ENCODE data around the gene RGS19.

Gene RGS19

DNA sequence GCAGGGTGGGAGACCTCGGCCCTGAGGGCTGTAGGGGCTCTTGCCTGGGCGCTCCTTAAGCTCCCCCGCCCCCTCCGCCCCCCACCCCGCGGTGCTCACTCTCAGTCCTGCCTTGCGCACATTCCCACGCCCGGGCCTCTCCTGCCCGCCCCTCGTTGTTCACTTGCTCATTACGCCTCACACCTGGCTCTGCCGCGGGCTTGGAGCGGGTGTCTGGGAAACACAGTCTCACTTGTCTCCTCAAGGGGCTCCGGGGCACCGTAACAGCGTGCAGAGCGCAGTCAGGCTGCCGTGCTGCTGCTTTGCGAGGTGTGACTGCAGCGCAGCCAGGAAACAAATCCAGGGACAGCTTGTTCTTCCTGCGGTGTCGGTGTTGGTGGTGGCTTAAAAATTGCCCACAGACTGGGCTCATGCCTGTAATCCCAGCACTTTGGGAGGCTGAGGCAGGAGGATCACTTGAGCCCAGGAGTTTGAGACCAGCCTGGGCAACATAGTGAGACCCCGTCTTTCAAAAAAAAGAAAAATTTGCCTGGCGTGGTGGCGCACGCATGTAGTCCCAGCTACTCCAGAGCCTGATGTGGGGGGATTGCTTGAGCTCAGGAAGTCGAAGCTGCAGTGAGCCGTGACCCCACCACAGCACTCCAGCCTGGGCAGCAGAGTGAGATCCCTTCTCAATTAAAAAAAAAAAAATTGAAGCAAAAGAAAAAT is 23.5 kb upstream of the RGS19 start:
- no peak for TF ChIP-seq BHLHE40 (IDR thresholded peaks at IDR 0.05; ENCODE audit: borderline replicate concordance)
- no peak for TF ChIP-seq FOXK2 (IDR thresholded peaks at IDR 0.05)
- TF ChIP-seq L3MBTL2 (conservative IDR thresholded peaks at IDR 0.05) = peak; percentile 36; the same call in 1 of the 2 replicates
- TF ChIP-seq ZNF384 (IDR thresholded peaks at IDR 0.05) = 0 out of 2 replicates have a peak, but pooled peaks have one; percentile 24
- TF ChIP-seq FOXM1 (IDR thresholded peaks at IDR 0.05; ENCODE audit: borderline replicate concordance) = no peak
- DNase-seq (ENCODE audit: extremely low spot score) = peak; percentile 48
- CTCF ChIA-PET = interaction anchor here (0.6 to 1.4 kb wide), 4 partner anchors 9 to 125 kb away, joined by 3 read pairs; partner anchors contain the start of gene LKAAEAR1
- POLR2A ChIA-PET = no interaction called here

DNA sequence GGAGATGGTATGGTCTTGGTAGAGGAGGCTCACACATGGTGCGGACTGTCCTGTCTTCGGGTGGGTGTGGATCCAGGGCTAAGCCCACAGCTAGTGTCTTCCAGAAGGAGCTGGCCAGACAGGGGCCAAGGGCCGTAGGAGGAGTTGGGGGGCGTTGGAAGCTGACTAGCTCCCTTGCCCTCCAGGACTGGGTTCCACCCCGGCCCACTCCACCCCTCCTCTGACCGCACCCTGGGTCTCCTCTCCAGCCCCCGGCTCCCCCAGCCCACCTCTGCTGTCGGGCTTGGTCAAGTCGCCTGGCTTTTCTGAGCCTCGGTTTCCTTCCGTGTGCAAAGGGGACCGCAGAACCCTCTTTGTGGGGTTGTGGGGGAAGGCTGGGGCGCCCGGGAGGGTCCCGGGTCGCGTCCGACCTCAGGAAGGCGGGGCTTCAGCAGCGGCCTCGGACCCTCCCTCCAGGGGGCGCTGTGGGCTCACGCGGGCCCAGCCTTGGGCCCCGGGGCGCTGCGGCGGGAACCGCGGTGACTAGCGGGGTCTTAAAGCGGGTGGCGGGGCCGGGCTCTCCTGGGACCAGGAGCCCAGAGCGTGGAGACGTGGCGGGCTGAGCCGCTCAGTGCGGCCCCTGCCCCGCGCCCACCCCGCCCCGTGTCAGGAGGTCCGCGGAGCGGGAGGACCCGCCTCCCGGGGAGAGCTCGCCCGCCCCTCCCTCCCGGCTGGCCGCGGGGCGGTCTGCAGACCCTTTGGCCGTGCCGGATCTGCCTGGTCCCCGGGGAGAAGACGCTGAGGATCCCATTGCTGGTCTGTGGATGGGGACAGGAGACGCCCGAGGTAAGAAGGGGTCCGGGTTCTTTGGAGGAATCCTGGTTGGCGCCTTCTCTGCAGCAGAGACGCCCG is 22.7 kb upstream of the RGS19 start:
- CTCF ChIA-PET = interaction anchor here (0.6 to 1.4 kb wide), 4 partner anchors 9 to 126 kb away, joined by 3 read pairs; partner anchors contain the start of gene LKAAEAR1
- DNase-seq (ENCODE audit: extremely low spot score) = peak; percentile 92
- TF ChIP-seq L3MBTL2 (conservative IDR thresholded peaks at IDR 0.05) (no peak), ELF4 (IDR thresholded peaks at IDR 0.05) (no peak), NFRKB (IDR thresholded peaks at IDR 0.05) (no peak), LEF1 (IDR thresholded peaks at IDR 0.05; ENCODE audit: borderline replicate concordance) (no peak), TARDBP (IDR thresholded peaks at IDR 0.05) (no peak), ZNF384 (IDR thresholded peaks at IDR 0.05) (no peak), FOXM1 (IDR thresholded peaks at IDR 0.05; ENCODE audit: borderline replicate concordance) (no peak), BHLHE40 (IDR thresholded peaks at IDR 0.05; ENCODE audit: borderline replicate concordance) (no peak), FOXK2 (IDR thresholded peaks at IDR 0.05) (no peak), FOXA1 (IDR thresholded peaks at IDR 0.05) (no peak)
- TF ChIP-seq, protein P1, sequence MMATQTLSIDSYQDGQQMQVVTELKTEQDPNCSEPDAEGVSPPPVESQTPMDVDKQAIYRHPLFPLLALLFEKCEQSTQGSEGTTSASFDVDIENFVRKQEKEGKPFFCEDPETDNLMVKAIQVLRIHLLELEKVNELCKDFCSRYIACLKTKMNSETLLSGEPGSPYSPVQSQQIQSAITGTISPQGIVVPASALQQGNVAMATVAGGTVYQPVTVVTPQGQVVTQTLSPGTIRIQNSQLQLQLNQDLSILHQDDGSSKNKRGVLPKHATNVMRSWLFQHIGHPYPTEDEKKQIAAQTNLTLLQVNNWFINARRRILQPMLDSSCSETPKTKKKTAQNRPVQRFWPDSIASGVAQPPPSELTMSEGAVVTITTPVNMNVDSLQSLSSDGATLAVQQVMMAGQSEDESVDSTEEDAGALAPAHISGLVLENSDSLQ (IDR thresholded peaks at IDR 0.05) = no peak
- POLR2A ChIA-PET = interaction anchor here (0.6 kb wide), 1 partner anchor 40 kb away, joined by 3 read pairs; no protein-coding TSS in a partner anchor

DNA sequence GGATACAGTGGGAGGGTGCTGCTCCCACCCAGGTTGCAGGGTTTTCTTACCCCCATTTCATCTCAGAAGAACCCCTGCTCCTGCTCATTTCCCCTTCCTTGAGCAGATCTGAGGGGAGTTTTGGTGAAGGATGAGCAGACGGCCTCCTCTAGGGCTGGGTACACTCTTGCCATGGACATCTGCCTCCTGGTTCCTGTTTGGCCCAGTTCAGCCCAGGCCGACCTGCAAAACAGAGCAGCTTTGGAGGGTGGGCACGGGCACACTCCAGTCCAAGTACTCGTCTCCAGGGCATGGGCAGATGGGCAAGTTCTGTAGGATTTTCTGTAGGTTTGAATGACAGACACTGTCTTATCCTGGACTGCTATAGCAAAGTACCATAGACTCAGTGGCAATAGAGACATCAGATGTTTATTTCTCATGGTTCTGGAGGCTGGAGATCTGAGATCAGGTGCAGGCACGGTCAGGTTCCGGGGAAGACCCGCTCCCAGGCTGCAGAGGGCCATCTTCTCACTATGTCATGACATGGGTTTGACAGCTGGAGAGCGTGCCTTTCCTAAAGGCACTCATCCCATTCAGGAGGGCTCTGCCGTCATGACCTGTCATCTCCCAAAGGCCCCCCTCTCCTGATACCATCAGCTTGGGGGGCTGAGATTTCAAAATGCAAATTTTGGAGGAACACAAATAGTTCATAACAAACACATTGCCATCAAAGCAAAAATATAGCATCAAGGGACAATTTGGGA is 21.8 kb upstream of the RGS19 start:
- TF ChIP-seq FOXK2 (IDR thresholded peaks at IDR 0.05) (no peak), ELF4 (IDR thresholded peaks at IDR 0.05) (no peak), FOXM1 (IDR thresholded peaks at IDR 0.05; ENCODE audit: borderline replicate concordance) (no peak), L3MBTL2 (conservative IDR thresholded peaks at IDR 0.05) (no peak), SP1 (IDR thresholded peaks at IDR 0.05) (no peak), ARNT (IDR thresholded peaks at IDR 0.05) (no peak), CTBP1 (IDR thresholded peaks at IDR 0.05; ENCODE audit: borderline replicate concordance) (no peak), TARDBP (IDR thresholded peaks at IDR 0.05) (no peak), ZNF384 (IDR thresholded peaks at IDR 0.05) (no peak), FOXA1 (IDR thresholded peaks at IDR 0.05) (no peak), SUZ12 (IDR thresholded peaks at IDR 0.05) (no peak), LEF1 (IDR thresholded peaks at IDR 0.05; ENCODE audit: borderline replicate concordance) (no peak), HDGF (IDR thresholded peaks at IDR 0.05; ENCODE audit: borderline replicate concordance) (no peak), BHLHE40 (IDR thresholded peaks at IDR 0.05; ENCODE audit: borderline replicate concordance) (no peak), NFRKB (IDR thresholded peaks at IDR 0.05) (no peak)
- DNase-seq (ENCODE audit: extremely low spot score) = no peak
- CTCF ChIA-PET = no interaction called here
- POLR2A ChIA-PET = interaction anchor here (0.6 kb wide), 1 partner anchor 39 kb away, joined by 3 read pairs; no protein-coding TSS in a partner anchor

DNA sequence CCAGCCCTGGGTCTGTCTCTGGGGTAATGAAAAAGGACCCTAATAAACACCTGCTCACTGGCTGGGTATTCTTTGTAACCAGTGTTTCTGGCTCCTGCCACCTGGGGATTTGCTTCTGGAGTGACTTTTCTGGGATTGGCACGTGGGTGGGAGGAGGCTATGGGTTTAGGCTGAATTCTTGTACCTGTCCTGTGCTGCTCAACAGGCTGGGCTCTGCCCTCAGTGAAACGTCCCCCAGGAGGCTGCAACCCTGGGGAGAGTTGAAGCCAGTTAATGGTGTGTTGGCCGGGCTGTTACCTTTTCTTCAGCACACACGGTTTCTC is 21.2 kb upstream of the RGS19 start:
- TF ChIP-seq, protein P1 (IDR thresholded peaks at IDR 0.05) = no peak
- TF ChIP-seq TARDBP (IDR thresholded peaks at IDR 0.05) (no peak), FOXM1 (IDR thresholded peaks at IDR 0.05; ENCODE audit: borderline replicate concordance) (no peak), LEF1 (IDR thresholded peaks at IDR 0.05; ENCODE audit: borderline replicate concordance) (no peak), FOXA1 (IDR thresholded peaks at IDR 0.05) (no peak), FOXK2 (IDR thresholded peaks at IDR 0.05) (no peak), ARNT (IDR thresholded peaks at IDR 0.05) (no peak), SP1 (IDR thresholded peaks at IDR 0.05) (no peak), NFRKB (IDR thresholded peaks at IDR 0.05) (no peak), ELF4 (IDR thresholded peaks at IDR 0.05) (no peak), ZNF384 (IDR thresholded peaks at IDR 0.05) (no peak), CTBP1 (IDR thresholded peaks at IDR 0.05; ENCODE audit: borderline replicate concordance) (no peak), L3MBTL2 (conservative IDR thresholded peaks at IDR 0.05) (no peak), SUZ12 (IDR thresholded peaks at IDR 0.05) (no peak), BHLHE40 (IDR thresholded peaks at IDR 0.05; ENCODE audit: borderline replicate concordance) (no peak), HDGF (IDR thresholded peaks at IDR 0.05; ENCODE audit: borderline replicate concordance) (no peak)
- POLR2A ChIA-PET = no interaction called here
- CTCF ChIA-PET = interaction anchor here (1.5 kb wide), 1 partner anchor 17 kb away, joined by 3 read pairs; no protein-coding TSS in a partner anchor
- no peak for DNase-seq (ENCODE audit: extremely low spot score)

DNA sequence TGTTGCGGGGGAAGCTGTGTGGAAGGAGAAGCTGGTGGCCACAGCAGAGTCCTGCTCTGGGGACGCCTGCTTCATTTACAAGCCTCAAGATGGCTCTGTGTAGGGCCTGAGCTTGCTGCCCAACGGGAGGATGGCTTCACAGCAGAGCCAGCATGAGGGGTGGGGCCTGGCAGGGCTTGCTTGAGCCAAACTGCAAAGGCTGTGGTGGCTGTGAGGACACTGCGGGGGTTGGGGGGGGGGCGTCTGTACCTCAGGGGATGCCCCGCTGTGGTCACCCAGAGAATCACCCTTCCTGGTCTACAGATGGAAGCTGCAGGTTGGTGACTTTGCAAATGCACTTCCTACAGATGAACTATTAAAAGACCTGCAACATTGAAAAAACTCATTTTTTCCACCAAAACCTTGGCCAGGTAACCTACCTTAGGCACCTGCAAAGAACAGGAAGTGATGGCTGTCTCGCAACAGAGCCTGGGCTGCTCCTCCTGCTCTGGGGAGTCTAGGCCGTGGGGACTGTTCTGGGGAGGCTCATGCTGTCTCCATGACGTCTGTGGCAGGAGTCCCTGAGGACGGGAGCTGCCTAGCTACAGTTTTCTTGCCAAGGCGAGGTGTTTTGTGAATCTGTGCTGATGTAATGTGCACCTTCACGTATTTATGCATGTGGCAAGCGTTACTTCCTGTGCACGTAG is 20.7 kb upstream of the RGS19 start:
- ChIA-PET CTCF (interaction anchor here (1.5 kb wide), 1 partner anchor 16 kb away, joined by 3 read pairs; no protein-coding TSS in a partner anchor), POLR2A (no interaction called here)
- TF ChIP-seq BHLHE40 (IDR thresholded peaks at IDR 0.05; ENCODE audit: borderline replicate concordance) = no peak
- TF ChIP-seq NFRKB (IDR thresholded peaks at IDR 0.05) = no peak
- TF ChIP-seq FOXA1 (IDR thresholded peaks at IDR 0.05) = no peak
- no peak for TF ChIP-seq ZNF384 (IDR thresholded peaks at IDR 0.05)
- TF ChIP-seq, protein P1 (IDR thresholded peaks at IDR 0.05) = no peak
- TF ChIP-seq TARDBP (IDR thresholded peaks at IDR 0.05) = no peak
- TF ChIP-seq FOXK2 (IDR thresholded peaks at IDR 0.05) = no peak
- TF ChIP-seq L3MBTL2 (conservative IDR thresholded peaks at IDR 0.05) = no peak
- no peak for TF ChIP-seq LEF1 (IDR thresholded peaks at IDR 0.05; ENCODE audit: borderline replicate concordance)
- no peak for TF ChIP-seq HDGF (IDR thresholded peaks at IDR 0.05; ENCODE audit: borderline replicate concordance)
- no peak for TF ChIP-seq SUZ12 (IDR thresholded peaks at IDR 0.05)
- no peak for DNase-seq (ENCODE audit: extremely low spot score)

Measured in HEK293T (cell line).